Aorta (tissue), 5 donors: Measurements from ENCODE around the gene EML1. TPM values are rescaled to one million over a fixed set of nuclear protein-coding genes. Genes with fewer than 3 reads are reported as not detected.

Source experiments
- ATAC-seq: fragments of 200-7000 bp; cut with Tn5 transposase; one replicate; pipeline ENCODE4 v1.9.1; 2022; ENCODE audit warnings: moderate library complexity; ENCODE audit not compliant: low FRiP score
- DNase-seq, 2 donors: peaks; one replicate each; pipeline ENCODE4 v3.0.0-alpha.2; 2020
- H3K27ac ChIP-seq, 2 donors: one replicate each; pipeline ENCODE4 v1.5.1; 2013; ENCODE audit warnings: low read length in 2 of 2, mild to moderate bottlenecking in 2 of 2, moderate library complexity in 2 of 2, control low read depth in 1 of 2, inconsistent platforms in 1 of 2, low read depth in 1 of 2
- H3K27me3 ChIP-seq, 2 donors: one replicate each; pipeline ENCODE4 v1.6.1; 2013; ENCODE audit warnings: control low read depth in 1 of 2, low read length in 1 of 2, mild to moderate bottlenecking in 1 of 2, moderate library complexity in 1 of 2; ENCODE audit not compliant: insufficient read depth in 2 of 2, control insufficient read depth in 1 of 2
- H3K36me3 ChIP-seq, 2 donors: one replicate each; pipeline ENCODE4 v1.6.1; 2013; ENCODE audit warnings: control low read depth in 1 of 2, low read length in 1 of 2, mild to moderate bottlenecking in 1 of 2; ENCODE audit not compliant: insufficient read depth in 2 of 2, control insufficient read depth in 1 of 2
- H3K4me1 ChIP-seq, 2 donors: one replicate each; pipeline ENCODE4 v1.6.1; 2013; ENCODE audit warnings: low read length in 2 of 2, control low read depth in 1 of 2, mild to moderate bottlenecking in 1 of 2, moderate library complexity in 1 of 2; ENCODE audit not compliant: insufficient read depth in 2 of 2, control insufficient read depth in 1 of 2
- H3K4me3 ChIP-seq, 2 donors: one replicate each; pipeline ENCODE4 v1.5.1; 2013; ENCODE audit warnings: low read length in 2 of 2, control low read depth in 1 of 2, mild to moderate bottlenecking in 1 of 2
- H3K9me3 ChIP-seq: one replicate; pipeline ENCODE4 v1.6.1; 2013; ENCODE audit warnings: mild to moderate bottlenecking, low read length; ENCODE audit not compliant: control insufficient read depth
- WGBS, 2 donors: extraction: QIAGEN DNeasy Blood & Tissue Kit; methylation state at CpG; one replicate each; pipeline ENCODE4 v1.1.7; 2013; 5-methylcytosine and 5-hydroxymethylcytosine counted together
- intact Hi-C, 2 donors: fragments of 100-400 bp; cut with DNase I; formaldehyde crosslinking; loops; one replicate each; pipeline versions ENCODE4 v1.14.2 to v1.15.0; 2022
- polyA plus RNA-seq, 2 donors: library from polyadenylated mRNA; stranded (reverse); fragments of 200-250 nt; gene quantifications; one replicate each; pipeline ENCODE4 v1.2.3, GENCODE V29; 2013
- total RNA-seq, 2 donors: library from RNA; stranded (reverse); fragmentation: NEBNext Ultra II Directional; extraction: Animal tissue kit (Norgen Biotek cat#: 25700); gene quantifications; one replicate each; pipeline ENCODE4 v1.2.1, GENCODE V29; 2021
- donor health status: healthy with polysubstance abuse.
- donor health status: Bipolar disorder and iron deficiency.
- donor health status: DM: no; HTN: no; CAD: no.
- donor health status: DM: no; HTN: no; CAD: no.
- donor health status: DM: yes; HTN: yes; CAD: no.

Gene EML1
- total and polyA plus RNA-seq, 4 donors = 4.8 to 62.0 (median 36.6) TPM

DNA sequence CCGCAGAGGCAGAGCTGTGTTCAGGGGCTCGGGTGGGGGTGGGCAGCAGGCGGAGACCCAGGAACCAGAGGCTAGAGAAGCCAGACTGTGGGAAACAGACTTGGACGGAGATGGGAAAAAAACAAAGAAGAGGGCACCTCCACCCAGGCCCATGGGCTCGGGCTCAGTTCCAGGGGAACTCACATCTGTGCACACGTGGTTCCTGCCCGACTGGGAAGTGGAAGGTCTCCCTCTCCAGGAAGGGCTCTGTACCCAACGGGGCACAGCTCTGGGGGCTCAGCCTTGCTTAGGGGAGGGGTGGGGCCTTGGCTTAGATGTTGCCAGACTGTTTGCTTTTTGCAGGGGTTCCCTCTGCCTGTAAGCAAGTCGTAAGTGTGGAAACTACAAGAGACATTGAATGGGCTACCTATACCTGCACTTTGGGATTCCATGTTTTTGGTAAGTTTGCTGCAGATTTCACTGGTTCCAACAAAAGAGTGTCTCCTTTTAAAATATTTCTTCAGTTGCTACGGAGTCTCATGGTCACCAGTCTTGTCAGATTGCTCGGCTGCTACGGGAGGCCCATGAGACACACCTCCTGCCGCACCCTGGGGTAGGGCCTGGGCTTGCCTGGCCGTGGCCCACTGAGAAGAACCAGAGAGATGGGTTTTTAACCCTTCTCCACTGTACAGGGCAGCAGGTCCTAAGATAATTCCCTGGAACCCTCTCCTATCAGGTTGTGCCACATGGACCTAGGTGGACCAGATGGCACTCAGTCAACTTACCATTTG, 144.4 kb downstream of the EML1 start:
- 89 to 90% methylated on average over 14 of the region's 14 CpGs for WGBS, 2 donors
- Histone ChIP-seq H3K4me3 (no peak overlapping the region), H3K27ac (no peak overlapping the region), H3K9me3 (no peaks in the 10 kb centered on the region), H3K36me3 (peaks cover 0 to 3% of the 10 kb centered on the region in 2 donors), H3K27me3 (no peaks in the 10 kb centered on the region), H3K4me1 (no peaks in the 10 kb centered on the region)
- intact Hi-C loops = no loop called here
- ATAC-seq = no peak
- no peak for DNase-seq

GRCh38 chr14:99938376-99938775, 145.2 kb downstream of the EML1 start:
- Histone ChIP-seq H3K4me3 (no peak overlapping the region), H3K36me3 (peaks cover 0 to 3% of the 10 kb centered on the region in 2 donors), H3K27me3 (no peaks in the 10 kb centered on the region), H3K9me3 (no peaks in the 10 kb centered on the region), H3K4me1 (no peaks in the 10 kb centered on the region), H3K27ac (no peak overlapping the region)
- DNase-seq (no peak), ATAC-seq (no peak)
- WGBS, 2 donors = 85 to 90% methylated on average over 8 of the region's 8 CpGs
- intact Hi-C loops = no loop called here

DNA sequence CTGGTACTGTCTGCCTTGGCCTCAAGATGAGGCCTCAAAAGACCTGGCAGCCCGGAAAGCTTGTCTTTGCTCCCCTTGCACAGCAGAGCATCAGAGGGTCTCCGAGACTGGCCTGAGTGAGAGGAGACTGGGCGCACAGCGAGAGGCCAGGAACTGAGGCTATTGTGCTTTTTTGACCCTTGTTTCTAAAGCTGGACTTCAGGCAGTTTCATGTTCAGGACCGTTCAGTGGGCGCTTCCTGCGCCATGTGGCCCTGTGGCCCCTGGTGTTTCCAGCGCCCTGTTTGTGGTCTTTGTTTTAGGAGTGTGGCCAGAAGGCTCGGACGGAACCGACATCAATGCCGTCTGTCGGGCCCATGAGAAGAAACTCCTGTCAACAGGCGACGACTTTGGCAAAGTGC, 145.7 kb downstream of the EML1 start:
- DNase-seq = no peak
- intact Hi-C loops = no loop called here
- Histone ChIP-seq H3K9me3 (no peaks in the 10 kb centered on the region), H3K36me3 (peaks cover 0 to 3% of the 10 kb centered on the region in 2 donors), H3K27me3 (no peaks in the 10 kb centered on the region), H3K27ac (no peak overlapping the region), H3K4me1 (no peaks in the 10 kb centered on the region), H3K4me3 (no peak overlapping the region)
- 95 to 97% methylated on average over 15 of the region's 15 CpGs for WGBS, 2 donors
- ATAC-seq = no peak

DNA sequence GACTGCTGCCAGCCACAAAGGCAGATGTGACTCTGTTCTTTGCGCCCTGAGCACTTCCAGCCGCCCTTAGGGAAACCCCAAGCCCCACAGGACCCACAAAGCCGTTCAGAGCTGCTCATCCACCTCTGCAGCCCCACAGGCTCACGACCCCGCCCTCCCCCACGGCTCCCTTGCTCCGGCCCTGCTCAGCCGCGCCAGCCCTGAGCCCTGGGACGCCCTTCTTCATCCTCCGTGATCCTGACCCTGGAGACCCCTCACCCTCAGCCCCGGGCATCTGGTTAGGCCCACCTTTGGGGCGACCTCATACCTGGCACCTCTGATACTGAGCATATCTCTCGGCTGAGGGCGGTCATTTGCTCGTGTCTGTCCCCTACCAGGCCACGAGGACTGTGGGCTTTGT, 146.2 kb downstream of the EML1 start:
- intact Hi-C loops = no loop called here
- ATAC-seq (no peak), DNase-seq (no peak)
- Histone ChIP-seq H3K27ac (no peak overlapping the region), H3K4me3 (no peak overlapping the region), H3K36me3 (peaks cover 0 to 3% of the 10 kb centered on the region in 2 donors), H3K9me3 (no peaks in the 10 kb centered on the region), H3K27me3 (no peaks in the 10 kb centered on the region), H3K4me1 (no peaks in the 10 kb centered on the region)
- 91 to 93% methylated on average over 16 to 17 of the region's 17 CpGs for WGBS, 2 donors

GRCh38 chr14:99940064-99940463, 146.9 kb downstream of the EML1 start:
- DNase-seq (no peak), ATAC-seq (no peak)
- Histone ChIP-seq H3K4me3 (no peak overlapping the region), H3K4me1 (no peaks in the 10 kb centered on the region), H3K27ac (no peak overlapping the region), H3K27me3 (no peaks in the 10 kb centered on the region), H3K36me3 (peaks cover 0 to 3% of the 10 kb centered on the region in 2 donors), H3K9me3 (no peaks in the 10 kb centered on the region)
- 96% methylated on average over 15 of the region's 15 CpGs for WGBS, 2 donors
- intact Hi-C loops = no loop called here

DNA sequence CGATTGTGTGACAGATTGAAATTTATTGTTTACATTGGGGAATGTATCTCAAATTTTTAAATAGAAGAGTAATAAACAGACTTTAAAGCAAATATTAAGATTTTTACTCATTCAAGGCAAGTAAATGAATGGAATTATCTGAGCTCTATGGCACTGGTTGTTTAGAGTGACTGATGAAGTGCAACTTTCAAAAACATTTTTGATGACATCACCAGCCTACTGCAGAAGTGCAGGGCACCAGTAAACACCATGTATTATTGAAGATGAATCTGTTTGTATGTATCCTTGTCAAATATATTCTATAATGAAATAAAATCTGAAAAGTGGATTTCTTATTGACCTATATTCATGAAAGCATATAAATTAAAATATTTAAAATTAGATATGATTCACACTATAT, 148.0 kb downstream of the EML1 start:
- Histone ChIP-seq H3K36me3 (peaks cover 0 to 3% of the 10 kb centered on the region in 2 donors), H3K4me1 (no peaks in the 10 kb centered on the region), H3K27ac (no peak overlapping the region), H3K9me3 (no peaks in the 10 kb centered on the region), H3K4me3 (no peak overlapping the region), H3K27me3 (no peaks in the 10 kb centered on the region)
- ATAC-seq (no peak), DNase-seq (no peak)
- intact Hi-C loops = no loop called here
- 76 to 91% methylated on average over 1 of the region's 1 CpG for WGBS, 2 donors

DNA sequence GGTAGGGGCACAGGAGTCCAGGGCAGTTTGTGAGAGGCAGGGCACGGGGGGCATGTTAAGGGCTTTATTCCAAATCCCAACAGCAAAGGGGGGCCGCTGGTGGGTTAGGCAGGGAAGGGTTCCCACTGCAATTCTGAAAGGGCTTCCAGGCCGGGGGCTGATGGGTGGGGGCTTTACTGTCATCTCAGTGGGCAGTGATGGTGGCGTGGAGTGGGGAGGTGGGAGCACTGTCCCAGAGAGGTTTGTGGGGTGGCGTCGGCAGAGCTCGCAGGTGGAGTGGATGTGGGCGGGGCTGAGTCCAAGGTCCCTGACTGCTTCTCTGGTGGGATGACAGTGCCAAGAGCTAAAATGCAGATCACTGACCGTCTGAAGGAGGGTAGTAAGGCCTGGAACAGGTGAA, 150.4 kb downstream of the EML1 start:
- Histone ChIP-seq H3K27me3 (no peaks in the 10 kb centered on the region), H3K36me3 (peaks cover 0 to 3% of the 10 kb centered on the region in 2 donors), H3K4me1 (no peaks in the 10 kb centered on the region), H3K9me3 (no peaks in the 10 kb centered on the region), H3K27ac (no peak overlapping the region), H3K4me3 (no peak overlapping the region)
- DNase-seq (no peak), ATAC-seq (no peak)
- intact Hi-C loops = no loop called here
- 86 to 96% methylated on average over 9 of the region's 9 CpGs for WGBS, 2 donors

DNA sequence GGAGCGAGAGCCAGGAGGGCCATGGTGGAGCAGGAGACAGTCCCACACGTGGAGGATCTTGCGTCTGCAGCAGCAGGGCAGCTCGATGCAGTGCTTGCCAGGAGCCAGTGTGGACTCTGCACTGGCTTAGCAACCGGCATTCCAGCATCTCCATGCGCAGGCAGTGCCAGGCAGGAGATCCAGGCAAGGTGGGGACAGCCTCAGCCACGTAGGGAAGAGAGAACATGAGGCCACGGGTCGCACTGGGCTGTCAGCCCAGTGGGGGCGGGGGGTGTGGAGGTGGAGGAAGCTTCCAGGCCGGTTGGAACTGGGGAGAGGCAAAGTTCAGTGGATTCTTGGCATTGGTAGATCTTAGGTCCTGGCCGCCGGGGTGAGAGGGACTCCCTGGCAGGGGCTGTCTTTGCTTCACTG, 151.0 kb downstream of the EML1 start:
- 66 to 69% methylated on average over 13 of the region's 13 CpGs for WGBS, 2 donors
- Histone ChIP-seq H3K4me3 (no peak overlapping the region), H3K9me3 (no peaks in the 10 kb centered on the region), H3K4me1 (no peaks in the 10 kb centered on the region), H3K27me3 (no peaks in the 10 kb centered on the region), H3K36me3 (peaks cover 0 to 3% of the 10 kb centered on the region in 2 donors), H3K27ac (no peak overlapping the region)
- ATAC-seq (no peak), DNase-seq (no peak)
- intact Hi-C loops = no loop called here
